ENCODE data around the gene PTK6. TPM values are rescaled to one million over a fixed set of nuclear protein-coding genes. Genes with fewer than 3 reads are reported as not detected.
A peak's percentile ranks its signal among the peaks of the same experiment; 100 is the strongest.

PTK6 gene
- polyA plus RNA-seq, 2 of the 4 experiments (the other 2 are of a cell fraction), result 1.2 to 2.0 TPM

DNA sequence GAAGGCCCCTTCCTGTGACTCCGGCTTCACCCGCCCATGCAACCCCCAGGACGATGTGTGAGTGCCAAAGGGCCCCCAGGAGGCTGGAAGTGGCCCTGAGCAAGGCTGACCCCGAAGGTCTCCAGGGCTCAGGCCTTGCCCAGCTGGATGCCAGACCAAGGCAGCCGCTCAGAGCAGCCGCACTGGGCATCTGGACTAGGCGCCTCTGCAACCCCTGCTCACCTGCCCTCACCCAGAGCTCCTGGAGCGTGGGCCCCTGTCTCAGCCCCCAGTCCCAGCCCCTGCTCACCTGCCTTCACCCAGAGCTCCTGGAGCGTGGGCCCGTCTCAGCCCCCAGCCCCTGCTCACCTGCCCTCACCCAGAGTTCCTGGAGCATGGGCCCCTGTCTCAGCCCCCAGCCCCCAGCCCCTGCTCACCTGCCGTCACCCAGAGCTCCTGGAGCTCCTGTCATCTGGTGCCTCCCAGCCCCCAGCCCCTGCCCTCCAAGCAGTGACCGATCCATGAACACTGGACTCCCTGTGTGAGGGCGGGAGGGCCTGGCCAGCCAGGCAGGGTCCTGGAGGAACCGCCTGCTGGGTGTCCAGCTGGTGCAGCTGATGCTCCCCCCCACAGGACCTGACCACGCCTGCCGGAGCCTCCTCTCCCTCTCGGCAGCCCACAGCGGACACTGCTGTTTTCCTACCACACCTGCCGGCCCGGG is 9.2 kb upstream of the PTK6 start:
- no peak for DNase-seq (ENCODE audit: low read depth in 1 of 2, low spot score in 1 of 2)
- ATAC-seq, result no peak
- H3K4me2 ChIP-seq, result no peak overlapping the region
- no peaks in the 10 kb centered on the region for H3K9me3 ChIP-seq
- H3K27ac ChIP-seq, result no peak overlapping the region
- ChIA-PET POLR2A (no interaction called here), CTCF (interaction anchor here (1.0 to 3.3 kb wide), 3 partner anchors 8 to 428 kb away, joined by 4 to 22 read pairs (median 4); partner anchors contain the start of gene PTK6)
- H3K4me3 ChIP-seq, result no peak overlapping the region
- peaks cover 11% of the 10 kb centered on the region for H3K4me1 ChIP-seq
- no peak for TF ChIP-seq RCOR1 (IDR thresholded peaks at IDR 0.05; ENCODE audit: low read depth, low read length)
- TF ChIP-seq, protein P1, sequence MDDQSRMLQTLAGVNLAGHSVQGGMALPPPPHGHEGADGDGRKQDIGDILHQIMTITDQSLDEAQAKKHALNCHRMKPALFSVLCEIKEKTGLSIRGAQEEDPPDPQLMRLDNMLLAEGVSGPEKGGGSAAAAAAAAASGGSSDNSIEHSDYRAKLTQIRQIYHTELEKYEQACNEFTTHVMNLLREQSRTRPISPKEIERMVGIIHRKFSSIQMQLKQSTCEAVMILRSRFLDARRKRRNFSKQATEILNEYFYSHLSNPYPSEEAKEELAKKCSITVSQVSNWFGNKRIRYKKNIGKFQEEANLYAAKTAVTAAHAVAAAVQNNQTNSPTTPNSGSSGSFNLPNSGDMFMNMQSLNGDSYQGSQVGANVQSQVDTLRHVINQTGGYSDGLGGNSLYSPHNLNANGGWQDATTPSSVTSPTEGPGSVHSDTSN (IDR thresholded peaks at IDR 0.05), result no peak
- no peak for TF ChIP-seq NFE2L2 (conservative IDR thresholded peaks at IDR 0.05; ENCODE audit: low read length)
- TF ChIP-seq ZSCAN20 (CRISPR knock-in tag; IDR thresholded peaks at IDR 0.05), result no peak
- TF ChIP-seq, protein P2, sequence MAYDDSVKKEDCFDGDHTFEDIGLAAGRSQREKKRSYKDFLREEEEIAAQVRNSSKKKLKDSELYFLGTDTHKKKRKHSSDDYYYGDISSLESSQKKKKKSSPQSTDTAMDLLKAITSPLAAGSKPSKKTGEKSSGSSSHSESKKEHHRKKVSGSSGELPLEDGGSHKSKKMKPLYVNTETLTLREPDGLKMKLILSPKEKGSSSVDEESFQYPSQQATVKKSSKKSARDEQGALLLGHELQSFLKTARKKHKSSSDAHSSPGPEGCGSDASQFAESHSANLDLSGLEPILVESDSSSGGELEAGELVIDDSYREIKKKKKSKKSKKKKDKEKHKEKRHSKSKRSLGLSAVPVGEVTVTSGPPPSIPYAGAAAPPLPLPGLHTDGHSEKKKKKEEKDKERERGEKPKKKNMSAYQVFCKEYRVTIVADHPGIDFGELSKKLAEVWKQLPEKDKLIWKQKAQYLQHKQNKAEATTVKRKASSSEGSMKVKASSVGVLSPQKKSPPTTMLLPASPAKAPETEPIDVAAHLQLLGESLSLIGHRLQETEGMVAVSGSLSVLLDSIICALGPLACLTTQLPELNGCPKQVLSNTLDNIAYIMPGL (CRISPR knock-in tag; IDR thresholded peaks at IDR 0.05; ENCODE audit: borderline replicate concordance), result no peak
- TF ChIP-seq RAD21 (conservative IDR thresholded peaks at IDR 0.05 in 1 of 2, IDR thresholded peaks at IDR 0.05 in 1 of 2), result no peak
- no peak for TF ChIP-seq KDM5A (IDR thresholded peaks at IDR 0.05)
- TF ChIP-seq EP300 (IDR thresholded peaks at IDR 0.05), result no peak
- TF ChIP-seq, protein P3, sequence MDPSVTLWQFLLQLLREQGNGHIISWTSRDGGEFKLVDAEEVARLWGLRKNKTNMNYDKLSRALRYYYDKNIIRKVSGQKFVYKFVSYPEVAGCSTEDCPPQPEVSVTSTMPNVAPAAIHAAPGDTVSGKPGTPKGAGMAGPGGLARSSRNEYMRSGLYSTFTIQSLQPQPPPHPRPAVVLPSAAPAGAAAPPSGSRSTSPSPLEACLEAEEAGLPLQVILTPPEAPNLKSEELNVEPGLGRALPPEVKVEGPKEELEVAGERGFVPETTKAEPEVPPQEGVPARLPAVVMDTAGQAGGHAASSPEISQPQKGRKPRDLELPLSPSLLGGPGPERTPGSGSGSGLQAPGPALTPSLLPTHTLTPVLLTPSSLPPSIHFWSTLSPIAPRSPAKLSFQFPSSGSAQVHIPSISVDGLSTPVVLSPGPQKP (IDR thresholded peaks at IDR 0.05; ENCODE audit: low read depth, low read length), result no peak
- no peak for TF ChIP-seq CBX2 (IDR thresholded peaks at IDR 0.05; ENCODE audit: borderline replicate concordance, low read depth)
- no peak for TF ChIP-seq JUN (IDR thresholded peaks at IDR 0.05)
- no peak for TF ChIP-seq NPAS2 (CRISPR knock-in tag; IDR thresholded peaks at IDR 0.05; ENCODE audit: borderline replicate concordance)
- no peak for FAIRE-seq
- 85% methylated on average over 12 of the region's 20 CpGs for WGBS (ENCODE audit: missing lambda C conversion rate)

DNA sequence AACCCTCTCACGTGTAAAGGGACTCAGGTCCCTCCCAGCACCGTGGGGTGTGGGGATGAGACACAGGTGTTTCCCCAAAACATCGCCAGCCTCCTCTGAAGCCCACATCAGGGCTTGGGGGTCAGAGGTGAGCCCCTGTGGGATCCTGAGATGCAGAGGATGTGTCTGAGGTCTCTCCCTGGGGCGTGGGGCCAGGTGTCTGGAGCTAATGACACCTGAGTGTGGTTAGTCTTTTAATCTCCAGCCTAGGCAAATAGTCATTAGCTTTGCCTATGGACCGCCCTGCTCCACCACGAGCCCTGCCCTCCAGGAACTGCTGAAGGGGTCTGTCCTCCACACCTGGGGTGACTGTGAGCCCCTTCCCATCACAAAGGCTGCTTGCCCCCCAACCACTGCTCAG is 8.6 kb upstream of the PTK6 start:
- Histone ChIP-seq H3K27ac (peak overlapping the region in 1 of 2 experiments; percentile 66; a peak in 1 of 6 replicates), H3K9me3 (no peaks in the 10 kb centered on the region), H3K4me3 (no peak overlapping the region), H3K4me2 (no peak overlapping the region), H3K4me1 (peaks cover 11% of the 10 kb centered on the region)
- no peak for TF ChIP-seq EHMT2 (IDR thresholded peaks at IDR 0.05; ENCODE audit: low read depth)
- no peak for TF ChIP-seq POLR2AphosphoS2 (conservative IDR thresholded peaks at IDR 0.05; ENCODE audit: low read length)
- TF ChIP-seq, protein P4, sequence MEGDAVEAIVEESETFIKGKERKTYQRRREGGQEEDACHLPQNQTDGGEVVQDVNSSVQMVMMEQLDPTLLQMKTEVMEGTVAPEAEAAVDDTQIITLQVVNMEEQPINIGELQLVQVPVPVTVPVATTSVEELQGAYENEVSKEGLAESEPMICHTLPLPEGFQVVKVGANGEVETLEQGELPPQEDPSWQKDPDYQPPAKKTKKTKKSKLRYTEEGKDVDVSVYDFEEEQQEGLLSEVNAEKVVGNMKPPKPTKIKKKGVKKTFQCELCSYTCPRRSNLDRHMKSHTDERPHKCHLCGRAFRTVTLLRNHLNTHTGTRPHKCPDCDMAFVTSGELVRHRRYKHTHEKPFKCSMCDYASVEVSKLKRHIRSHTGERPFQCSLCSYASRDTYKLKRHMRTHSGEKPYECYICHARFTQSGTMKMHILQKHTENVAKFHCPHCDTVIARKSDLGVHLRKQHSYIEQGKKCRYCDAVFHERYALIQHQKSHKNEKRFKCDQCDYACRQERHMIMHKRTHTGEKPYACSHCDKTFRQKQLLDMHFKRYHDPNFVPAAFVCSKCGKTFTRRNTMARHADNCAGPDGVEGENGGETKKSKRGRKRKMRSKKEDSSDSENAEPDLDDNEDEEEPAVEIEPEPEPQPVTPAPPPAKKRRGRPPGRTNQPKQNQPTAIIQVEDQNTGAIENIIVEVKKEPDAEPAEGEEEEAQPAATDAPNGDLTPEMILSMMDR (IDR thresholded peaks at IDR 0.05), result no peak
- no peak for TF ChIP-seq NFE2L2 (conservative IDR thresholded peaks at IDR 0.05; ENCODE audit: low read length)
- no peak for TF ChIP-seq RFX5 (IDR thresholded peaks at IDR 0.05)
- TF ChIP-seq PHF8 (IDR thresholded peaks at IDR 0.05; ENCODE audit: borderline replicate concordance, low read depth), result no peak
- TF ChIP-seq SREBF2 (IDR thresholded peaks at IDR 0.05), result no peak
- no peak for TF ChIP-seq EHF (CRISPR knock-in tag; IDR thresholded peaks at IDR 0.05)
- TF ChIP-seq ZNF302 (CRISPR knock-in tag; IDR thresholded peaks at IDR 0.05), result no peak
- TF ChIP-seq MYC (IDR thresholded peaks at IDR 0.05; ENCODE audit: borderline replicate concordance, low read length), result no peak
- FAIRE-seq (no peak), DNase-seq (ENCODE audit: low read depth in 1 of 2, low spot score in 1 of 2) (no peak), ATAC-seq (no peak)
- 48% methylated on average over 5 of the region's 6 CpGs for WGBS (ENCODE audit: missing lambda C conversion rate)
- ChIA-PET CTCF (interaction anchor here (1.0 to 3.3 kb wide), 3 partner anchors 8 to 428 kb away, joined by 4 to 22 read pairs (median 4); partner anchors contain the start of gene PTK6), POLR2A (no interaction called here)

Measured in A549 (cell line).